A673 (cell line): ENCODE measurements around the gene NTSR2. TPM values are rescaled to one million over a fixed set of nuclear protein-coding genes. Genes with fewer than 3 reads are reported as not detected.
A peak's percentile ranks its signal among the peaks of the same experiment; 100 is the strongest.

Experiments used
- BruUV-seq: library from RNA; stranded (reverse); fragments of 400-500 nt; replicated peaks from 2 replicates; lab custom pipeline; 2021; lab: Mats Ljungman, UMichigan
- CTCF ChIA-PET: fragments of 300-600 bp; sonication (Branson Sonifier 250); formaldehyde crosslinking; loops from one replicate; lab custom pipeline; 2022; ENCODE audit warnings: antibody characterized with exemption; lab: Charles Lee
- POLR2A ChIA-PET: fragments of 300-600 bp; sonication (Branson Sonifier 250); formaldehyde crosslinking; loops from one replicate; lab custom pipeline; 2022; ENCODE audit warnings: antibody characterized with exemption; ENCODE audit not compliant: low non-redundant PET; lab: Charles Lee
- DNase-seq: peaks from one replicate; pipeline ENCODE4 v3.0.0-alpha.2; 2015; ENCODE audit warnings: low spot score
- H3K27ac ChIP-seq: fragments of 200-600 bp; sonication (generic); 2 replicates; pipeline ENCODE4 v1.5.1; 2016; ENCODE audit warnings: mixed run types, low read depth, mild to moderate bottlenecking, mixed read lengths, antibody characterized with exemption, low read length; ENCODE audit not compliant: poor library complexity, severe bottlenecking
- H3K27me3 ChIP-seq: fragments of 200-600 bp; sonication (generic); replicated peaks from 2 replicates; pipeline ENCODE4 v1.6.1; 2017; ENCODE audit warnings: mixed run types, low read depth, mild to moderate bottlenecking, mixed read lengths, antibody characterized with exemption, low read length; ENCODE audit not compliant: insufficient read depth, poor library complexity
- H3K36me3 ChIP-seq: fragments of 200-600 bp; sonication (generic); 2 replicates; pipeline ENCODE4 v1.6.1; 2016; ENCODE audit warnings: mixed run types, mild to moderate bottlenecking, mixed read lengths, antibody characterized with exemption, low read length; ENCODE audit not compliant: insufficient read depth, poor library complexity, severe bottlenecking
- H3K4me1 ChIP-seq: fragments of 200-600 bp; sonication (generic); 2 replicates; pipeline ENCODE4 v1.6.1; 2017; ENCODE audit warnings: mixed run types, mild to moderate bottlenecking, mixed read lengths, antibody characterized with exemption, low read length; ENCODE audit not compliant: insufficient read depth, poor library complexity, severe bottlenecking
- H3K4me3 ChIP-seq: fragments of 200-600 bp; sonication (generic); 2 replicates; pipeline ENCODE4 v1.5.1; 2016; ENCODE audit warnings: low read depth, mixed run types, mild to moderate bottlenecking, mixed read lengths, low read length; ENCODE audit not compliant: poor library complexity, severe bottlenecking
- H3K9me3 ChIP-seq: fragments of 200-600 bp; sonication (generic); 2 replicates; pipeline ENCODE4 v1.6.1; 2016; ENCODE audit warnings: mixed run types, low read depth, mild to moderate bottlenecking, mixed read lengths, antibody characterized with exemption, low read length; ENCODE audit not compliant: poor library complexity, severe bottlenecking
- EZH2 ChIP-seq: fragments of 200-600 bp; sonication (generic); IDR thresholded peaks from 2 replicates; pipeline ENCODE4 v1.6.1; 2017; ENCODE audit warnings: borderline replicate concordance, low read depth, mild to moderate bottlenecking, mixed read lengths, antibody characterized with exemption, low read length; ENCODE audit not compliant: poor library complexity, severe bottlenecking
- intact Hi-C: fragments of 100-400 bp; cut with micrococcal nuclease; formaldehyde crosslinking; loops from one replicate; pipeline ENCODE4 v1.10.0; 2022; ENCODE audit not compliant: unreplicated experiment
- total RNA-seq: library from RNA; stranded (reverse); gene quantifications from 2 replicates; pipeline ENCODE4 v1.2.3, GENCODE V29; 2021
- TF ChIP-seq, protein P1 (sequence below): fragments of 300-800, 200-600 bp; sonication (generic); conservative IDR thresholded peaks from 2 replicates; pipeline ENCODE4 v1.5.1; 2017; ENCODE audit warnings: low read depth, mild to moderate bottlenecking, antibody characterized with exemption, low read length, moderate library complexity, mixed read lengths

The NTSR2 gene
- total RNA-seq, 1 experiment from 2014 or later: not detected

DNA sequence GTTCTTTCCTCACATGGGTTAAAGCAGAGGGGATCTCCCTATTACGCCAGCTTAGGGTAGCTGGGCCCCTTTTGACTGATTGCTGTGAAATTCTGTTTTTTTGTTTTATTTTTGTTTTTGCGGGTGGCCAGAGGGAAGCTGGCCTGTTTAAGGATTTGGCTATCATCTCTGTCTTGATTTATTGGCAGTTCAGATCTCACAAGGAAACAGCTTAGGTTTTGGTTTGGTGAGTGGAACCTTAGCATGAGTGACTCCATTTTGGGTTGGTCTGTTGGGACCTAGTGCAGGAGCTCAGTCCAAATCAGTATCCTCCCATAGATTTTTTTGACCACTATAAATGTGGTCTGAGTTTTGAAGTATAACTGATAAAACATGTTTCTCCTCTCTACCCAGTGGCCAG, 25.6 kb upstream of the NTSR2 start:
- H3K27me3 ChIP-seq: no peaks in the 10 kb centered on the region
- no peaks in the 10 kb centered on the region for H3K9me3 ChIP-seq
- no peak overlapping the region for H3K4me3 ChIP-seq
- no peaks in the 10 kb centered on the region for H3K4me1 ChIP-seq
- intact Hi-C loops: no loop called here
- CTCF ChIA-PET: interaction anchor here (0.8 kb wide), 1 partner anchor 51 kb away, joined by 3 read pairs; the partner anchor contains the start of gene LPIN1
- DNase-seq: no peak
- no TSS peak for BruUV-seq
- POLR2A ChIA-PET: no interaction called here
- no peaks in the 10 kb centered on the region for H3K36me3 ChIP-seq
- H3K27ac ChIP-seq: no peak overlapping the region
- TF ChIP-seq, protein P1, sequence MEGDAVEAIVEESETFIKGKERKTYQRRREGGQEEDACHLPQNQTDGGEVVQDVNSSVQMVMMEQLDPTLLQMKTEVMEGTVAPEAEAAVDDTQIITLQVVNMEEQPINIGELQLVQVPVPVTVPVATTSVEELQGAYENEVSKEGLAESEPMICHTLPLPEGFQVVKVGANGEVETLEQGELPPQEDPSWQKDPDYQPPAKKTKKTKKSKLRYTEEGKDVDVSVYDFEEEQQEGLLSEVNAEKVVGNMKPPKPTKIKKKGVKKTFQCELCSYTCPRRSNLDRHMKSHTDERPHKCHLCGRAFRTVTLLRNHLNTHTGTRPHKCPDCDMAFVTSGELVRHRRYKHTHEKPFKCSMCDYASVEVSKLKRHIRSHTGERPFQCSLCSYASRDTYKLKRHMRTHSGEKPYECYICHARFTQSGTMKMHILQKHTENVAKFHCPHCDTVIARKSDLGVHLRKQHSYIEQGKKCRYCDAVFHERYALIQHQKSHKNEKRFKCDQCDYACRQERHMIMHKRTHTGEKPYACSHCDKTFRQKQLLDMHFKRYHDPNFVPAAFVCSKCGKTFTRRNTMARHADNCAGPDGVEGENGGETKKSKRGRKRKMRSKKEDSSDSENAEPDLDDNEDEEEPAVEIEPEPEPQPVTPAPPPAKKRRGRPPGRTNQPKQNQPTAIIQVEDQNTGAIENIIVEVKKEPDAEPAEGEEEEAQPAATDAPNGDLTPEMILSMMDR: no peak
- TF ChIP-seq EZH2: no peak

DNA sequence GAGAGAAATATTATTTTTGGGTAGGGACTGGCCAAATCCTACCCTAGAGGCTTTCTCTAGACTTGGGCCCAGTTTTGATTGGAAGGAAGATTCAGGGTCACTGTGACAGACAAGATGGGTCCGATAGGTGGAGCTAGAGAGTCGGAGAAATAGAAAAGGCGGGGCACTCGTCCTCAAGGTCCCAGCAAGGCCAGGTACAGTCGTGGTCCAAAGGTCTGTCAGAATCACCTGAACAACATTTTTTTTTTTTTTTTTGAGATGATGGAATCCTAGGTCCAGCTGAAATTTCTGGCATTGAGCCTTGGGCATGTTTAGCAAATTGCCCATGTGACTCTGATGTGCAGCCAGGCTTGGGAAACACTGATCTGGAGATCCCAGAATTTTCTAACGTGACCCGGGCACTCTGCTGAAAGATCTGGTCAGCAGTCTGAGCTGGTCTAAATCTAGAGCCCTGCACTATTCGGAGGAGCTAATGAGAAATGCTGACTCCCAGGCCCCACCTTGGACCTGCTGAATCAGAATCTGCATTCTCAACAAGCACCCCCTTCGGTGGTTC, 23.0 kb upstream of the NTSR2 start:
- BruUV-seq: no TSS peak
- H3K27ac ChIP-seq: no peak overlapping the region
- H3K27me3 ChIP-seq: no peaks in the 10 kb centered on the region
- H3K36me3 ChIP-seq: no peaks in the 10 kb centered on the region
- intact Hi-C loops: loop anchor here (5.0 kb wide), 1 partner anchor 1314 kb away; no protein-coding TSS in a partner anchor
- ChIA-PET POLR2A (no interaction called here), CTCF (interaction anchor here (0.5 to 1.5 kb wide), 4 partner anchors 9 to 91 kb away, joined by 3 to 9 read pairs (median 4); no protein-coding TSS in a partner anchor)
- no peak for TF ChIP-seq EZH2
- TF ChIP-seq, protein P1: peak; percentile 88
- H3K4me1 ChIP-seq: peaks cover 6% of the 10 kb centered on the region
- peak; percentile 78 for DNase-seq
- H3K4me3 ChIP-seq: no peak overlapping the region
- H3K9me3 ChIP-seq: no peaks in the 10 kb centered on the region

DNA sequence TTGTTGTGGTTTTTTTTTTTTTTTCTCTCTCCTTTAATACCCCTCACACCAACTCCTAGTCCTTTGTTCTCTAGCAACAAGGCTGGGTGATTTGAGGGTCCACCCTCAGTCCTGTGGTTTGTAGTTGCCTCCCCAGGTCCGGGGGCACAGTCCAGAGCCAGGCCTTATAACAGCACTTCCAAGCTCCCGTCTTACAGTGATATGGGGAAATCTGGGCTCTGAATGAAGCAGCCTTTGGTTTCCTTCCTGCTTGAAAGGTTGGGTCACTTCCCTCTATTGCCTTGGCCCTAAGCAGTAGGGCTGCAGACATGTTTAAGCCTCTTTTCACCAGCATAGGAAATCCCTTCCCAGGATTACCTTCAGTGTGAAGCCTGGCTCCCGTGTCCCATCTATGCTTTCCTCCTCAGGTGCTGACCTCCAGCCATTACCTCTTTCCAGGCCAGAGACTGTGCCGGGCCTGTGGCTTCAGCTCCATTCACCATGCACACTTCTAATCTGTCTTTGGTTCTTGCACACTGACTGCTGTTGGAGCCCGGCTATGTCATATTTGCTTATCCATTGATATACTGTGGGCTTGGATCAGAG, 21.2 kb upstream of the NTSR2 start:
- Histone ChIP-seq H3K36me3 (no peaks in the 10 kb centered on the region), H3K27me3 (no peaks in the 10 kb centered on the region), H3K9me3 (no peaks in the 10 kb centered on the region), H3K27ac (no peak overlapping the region), H3K4me3 (no peak overlapping the region), H3K4me1 (peaks cover 6% of the 10 kb centered on the region)
- no peak for DNase-seq
- intact Hi-C loops: loop anchor here (5.0 kb wide), 1 partner anchor 1316 kb away; no protein-coding TSS in a partner anchor
- CTCF ChIA-PET: no interaction called here
- POLR2A ChIA-PET: no interaction called here
- TF ChIP-seq, protein P1: no peak
- no peak for TF ChIP-seq EZH2
- BruUV-seq: no TSS peak
